Subcutaneous adipose tissue (tissue), 4 donors: ENCODE measurements around the gene KCNG4. TPM values are rescaled to one million over a fixed set of nuclear protein-coding genes. Genes with fewer than 3 reads are reported as not detected.

Source experiments
- CTCF ChIP-seq: fragments of 450-650 bp; IDR thresholded peaks from one replicate; pipeline ENCODE4 v1.5.1; 2016; ENCODE audit warnings: low read depth, mild to moderate bottlenecking, control low read depth, antibody characterized with exemption, moderate library complexity
- total RNA-seq, 4 donors: library from RNA; depleted of rRNA; stranded (reverse); fragments of >200 nt; gene quantifications; one replicate each; pipeline ENCODE4 v1.1.0, GENCODE V29; 2016

Gene KCNG4
- total RNA-seq, 4 donors from 2014 or later, result not detected

GRCh38 chr16:84254062-84254461 is 14.2 kb upstream of the KCNG4 start:
- no peak for TF ChIP-seq CTCF

GRCh38 chr16:84253173-84253572 is 13.4 kb upstream of the KCNG4 start:
- TF ChIP-seq CTCF, result no peak

- no peak for TF ChIP-seq CTCF
These were observed 12.4 kb upstream of the KCNG4 start for GRCh38 chr16:84252184-84252583.

GRCh38 chr16:84247844-84248243 is 8.0 kb upstream of the KCNG4 start:
- TF ChIP-seq CTCF, result no peak

- TF ChIP-seq CTCF, result no peak
These were observed 7.5 kb upstream of the KCNG4 start for GRCh38 chr16:84247331-84247730.

- no peak for TF ChIP-seq CTCF
These were observed 6.9 kb upstream of the KCNG4 start for GRCh38 chr16:84246679-84247077.

GRCh38 chr16:84245956-84246678 is 6.3 kb upstream of the KCNG4 start:
- no peak for TF ChIP-seq CTCF
